ACC112 (cell line): ENCODE results near the gene CLCNKB.
"Not testable (repeated sequence)": the region's sequence is repeated elsewhere in the genome, so short reads cannot be mapped to it uniquely, and the experiment has no call there.

Experiments used
- H2AFZ ChIP-seq: fragments of 200-600 bp; sonication (generic); one replicate; pipeline ENCODE4 v1.6.0; 2017; ENCODE audit warnings: antibody characterized with exemption, low read length; ENCODE audit not compliant: unreplicated experiment
- H3K27ac ChIP-seq: fragments of 200-600 bp; sonication (generic); 2 replicates; pipeline ENCODE4 v1.5.1; 2014; ENCODE audit warnings: low read depth, mild to moderate bottlenecking, antibody characterized with exemption, low read length, moderate library complexity
- H3K27me3 ChIP-seq: fragments of 200-600 bp; sonication (generic); 2 replicates; pipeline ENCODE4 v1.6.1; 2014; ENCODE audit warnings: mild to moderate bottlenecking, antibody characterized with exemption, low read length, moderate library complexity, mixed read lengths; ENCODE audit not compliant: insufficient read depth
- H3K36me3 ChIP-seq: fragments of 200-600 bp; sonication (generic); 2 replicates; pipeline ENCODE4 v1.6.1; 2016; ENCODE audit warnings: mild to moderate bottlenecking, antibody characterized with exemption, low read length, moderate library complexity, mixed read lengths; ENCODE audit not compliant: insufficient read depth
- H3K4me1 ChIP-seq: fragments of 200-600 bp; sonication (generic); one replicate; pipeline ENCODE4 v1.6.1; 2016; ENCODE audit warnings: low read length, mixed read lengths; ENCODE audit not compliant: insufficient read depth, unreplicated experiment, control insufficient read depth
- H3K4me3 ChIP-seq: fragments of 200-600 bp; sonication (generic); 2 replicates; pipeline ENCODE4 v1.5.1; 2014; ENCODE audit warnings: mild to moderate bottlenecking, low read depth, low read length
- H3K79me2 ChIP-seq: fragments of 200-600 bp; sonication (generic); one replicate; pipeline ENCODE4 v1.6.0; 2016; ENCODE audit warnings: low read length; ENCODE audit not compliant: control insufficient read depth, unreplicated experiment, insufficient read depth

Gene CLCNKB

GRCh38 chr1:16043521-16043920, at the start of gene CLCNKB:
TSS of gene CLCNKB (plus strand) at chr1:16043782. CDS start at chr1:16044493, 711 bp downstream.
- no peaks in the 10 kb centered on the region for H3K36me3 ChIP-seq

GRCh38 chr1:15994081-15994480, 49.5 kb upstream of the CLCNKB start:
- Histone ChIP-seq H3K4me3 (no peak overlapping the region), H3K4me1 (no peaks in the 10 kb centered on the region), H3K36me3 (no peaks in the 10 kb centered on the region), H2AFZ (no peak overlapping the region), H3K79me2 (no peaks in the 10 kb centered on the region), H3K27me3 (no peaks in the 10 kb centered on the region), H3K27ac (no peak overlapping the region)

More at GRCh38 chr1:16043521-16043920, at the start of gene CLCNKB:
- Histone ChIP-seq H3K27ac (no peak within 1 kb of the TSS), H3K79me2 (no peaks in the 10 kb centered on the region), H2AFZ (no peak within 1 kb of the TSS), H3K4me3 (no peak within 1 kb of the TSS), H3K4me1 (no peaks in the 10 kb centered on the region), H3K27me3 (no peaks in the 10 kb centered on the region)

GRCh38 chr1:15994590-15995351, 48.8 kb upstream of the CLCNKB start:
- no peaks in the 10 kb centered on the region for H3K79me2 ChIP-seq
- no peak overlapping the region for H3K4me3 ChIP-seq
- no peak overlapping the region for H2AFZ ChIP-seq
- no peaks in the 10 kb centered on the region for H3K4me1 ChIP-seq
- H3K27me3 ChIP-seq, result no peaks in the 10 kb centered on the region
- no peak overlapping the region for H3K27ac ChIP-seq
- no peaks in the 10 kb centered on the region for H3K36me3 ChIP-seq

GRCh38 chr1:15997076-15997585, 46.5 kb upstream of the CLCNKB start:
- Histone ChIP-seq H3K27ac (no peak overlapping the region), H3K79me2 (no peaks in the 10 kb centered on the region), H2AFZ (no peak overlapping the region), H3K4me1 (no peaks in the 10 kb centered on the region), H3K4me3 (no peak overlapping the region), H3K27me3 (no peaks in the 10 kb centered on the region), H3K36me3 (no peaks in the 10 kb centered on the region)

- H3K4me3 ChIP-seq, result no peak overlapping the region
- H2AFZ ChIP-seq, result no peak overlapping the region
- H3K4me1 ChIP-seq, result no peaks in the 10 kb centered on the region
- no peaks in the 10 kb centered on the region for H3K79me2 ChIP-seq
- no peak overlapping the region for H3K27ac ChIP-seq
- H3K27me3 ChIP-seq, result no peaks in the 10 kb centered on the region
- no peaks in the 10 kb centered on the region for H3K36me3 ChIP-seq
Measured at GRCh38 chr1:15997637-15998280, 45.8 kb upstream of the CLCNKB start.

DNA sequence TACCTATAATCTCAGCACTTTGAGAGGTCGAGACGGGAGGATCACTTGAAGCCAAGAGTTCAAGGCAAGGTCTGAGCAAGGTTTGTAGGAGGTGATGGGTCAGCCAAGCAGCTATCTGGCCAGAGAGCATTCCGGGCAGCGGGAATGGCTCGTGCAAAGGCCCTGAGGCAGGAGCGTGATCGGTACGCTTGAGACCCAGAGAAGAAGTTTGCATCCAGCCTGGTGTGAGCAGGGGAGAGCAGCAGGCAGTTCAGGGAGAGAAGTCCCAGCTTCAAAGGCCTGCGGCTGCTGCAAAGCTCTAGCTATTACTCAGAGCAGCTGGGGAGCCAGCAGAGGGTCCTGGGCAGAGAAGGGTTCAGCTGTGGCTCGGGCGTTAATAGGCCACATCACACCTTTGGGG, 44.7 kb upstream of the CLCNKB start:
- no peak overlapping the region for H3K4me3 ChIP-seq
- no peaks in the 10 kb centered on the region for H3K79me2 ChIP-seq
- no peak overlapping the region for H3K27ac ChIP-seq
- H3K36me3 ChIP-seq, result no peaks in the 10 kb centered on the region
- no peaks in the 10 kb centered on the region for H3K27me3 ChIP-seq
- H3K4me1 ChIP-seq, result no peaks in the 10 kb centered on the region
- no peak overlapping the region for H2AFZ ChIP-seq

DNA sequence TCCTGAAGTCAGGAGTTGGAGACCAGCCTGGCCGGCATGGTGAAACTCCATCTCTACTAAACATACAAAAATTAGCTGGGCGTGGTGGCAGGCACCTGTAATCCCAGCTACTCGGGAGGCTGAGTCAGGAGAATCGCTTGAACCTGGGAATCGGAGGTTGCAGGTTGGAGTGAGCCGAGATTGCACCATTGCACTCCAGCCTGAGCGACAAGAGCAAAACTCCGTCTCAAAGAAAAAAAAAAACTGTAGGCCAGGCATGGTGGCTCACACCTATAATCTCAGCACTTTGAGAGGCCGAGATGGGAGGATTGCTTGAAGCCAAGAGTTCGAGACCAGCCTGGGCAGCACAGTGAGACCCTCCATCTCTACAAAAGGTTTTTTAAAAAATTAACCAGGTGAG, 42.3 kb upstream of the CLCNKB start:
- not testable (repeated sequence) for H2AFZ ChIP-seq, H3K36me3 ChIP-seq, H3K4me1 ChIP-seq, H3K79me2 ChIP-seq, H3K4me3 ChIP-seq, H3K27me3 ChIP-seq, H3K27ac ChIP-seq

DNA sequence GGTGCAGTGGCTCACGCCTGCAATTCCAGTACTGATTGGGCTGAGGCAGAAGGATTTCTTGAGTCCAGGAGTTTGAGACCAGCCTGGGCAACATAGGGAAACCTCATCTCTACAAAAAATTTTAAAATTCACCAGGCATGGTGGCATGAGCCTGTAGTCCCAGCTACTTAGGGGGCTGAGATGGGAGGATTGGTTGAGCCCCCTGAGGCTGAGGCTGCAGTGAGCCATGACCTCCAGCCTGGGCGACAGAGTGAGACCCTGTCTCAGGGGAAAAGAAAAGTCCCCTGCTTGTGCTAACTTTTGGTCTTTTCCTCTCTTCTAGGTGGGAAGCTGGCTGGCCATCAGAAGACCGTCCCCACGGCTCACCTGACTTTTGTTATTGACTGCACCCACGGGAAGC, 38.0 kb upstream of the CLCNKB start:
- Histone ChIP-seq H2AFZ (no peak overlapping the region), H3K36me3 (no peaks in the 10 kb centered on the region), H3K79me2 (no peaks in the 10 kb centered on the region), H3K4me1 (no peaks in the 10 kb centered on the region), H3K4me3 (no peak overlapping the region), H3K27me3 (no peaks in the 10 kb centered on the region), H3K27ac (no peak overlapping the region)

DNA sequence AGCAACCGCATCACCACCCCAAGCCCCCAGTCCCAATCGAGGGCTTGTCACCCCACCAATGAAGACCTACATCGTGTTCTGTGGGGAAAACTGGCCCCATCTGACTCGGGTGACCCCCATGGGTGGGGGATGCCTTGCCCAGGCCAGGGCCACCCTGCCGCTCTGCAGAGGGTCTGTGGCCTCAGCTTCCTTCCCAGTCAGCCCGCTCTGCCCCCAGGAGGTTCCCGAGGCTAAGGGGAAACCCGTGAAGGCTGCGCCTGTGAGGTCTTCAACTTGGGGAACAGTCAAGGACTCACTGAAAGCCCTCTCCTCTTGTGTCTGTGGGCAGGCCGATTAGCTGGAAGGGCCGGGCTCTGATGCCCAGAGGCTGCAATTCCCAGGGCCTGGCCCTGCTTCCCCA, 37.6 kb upstream of the CLCNKB start:
- H2AFZ ChIP-seq, result no peak overlapping the region
- H3K36me3 ChIP-seq, result no peaks in the 10 kb centered on the region
- H3K4me3 ChIP-seq, result no peak overlapping the region
- H3K4me1 ChIP-seq, result no peaks in the 10 kb centered on the region
- no peaks in the 10 kb centered on the region for H3K79me2 ChIP-seq
- no peaks in the 10 kb centered on the region for H3K27me3 ChIP-seq
- H3K27ac ChIP-seq, result no peak overlapping the region

- no peak overlapping the region for H3K27ac ChIP-seq
- no peaks in the 10 kb centered on the region for H3K27me3 ChIP-seq
- H3K36me3 ChIP-seq, result no peaks in the 10 kb centered on the region
- no peaks in the 10 kb centered on the region for H3K4me1 ChIP-seq
- H2AFZ ChIP-seq, result no peak overlapping the region
- no peaks in the 10 kb centered on the region for H3K79me2 ChIP-seq
- H3K4me3 ChIP-seq, result no peak overlapping the region
Measured at GRCh38 chr1:16006552-16007485, 36.8 kb upstream of the CLCNKB start.
